ENCODE data around the gene PTGES2.
A peak's percentile ranks its signal among the peaks of the same experiment; 100 is the strongest.
"Not testable (repeated sequence)": the region's sequence is repeated elsewhere in the genome, so short reads cannot be mapped to it uniquely, and the experiment has no call there.

The PTGES2 gene

GRCh38 chr9:128118472-128118857 is 9.1 kb downstream of the PTGES2 start:
- no peak for DNase-seq

DNA sequence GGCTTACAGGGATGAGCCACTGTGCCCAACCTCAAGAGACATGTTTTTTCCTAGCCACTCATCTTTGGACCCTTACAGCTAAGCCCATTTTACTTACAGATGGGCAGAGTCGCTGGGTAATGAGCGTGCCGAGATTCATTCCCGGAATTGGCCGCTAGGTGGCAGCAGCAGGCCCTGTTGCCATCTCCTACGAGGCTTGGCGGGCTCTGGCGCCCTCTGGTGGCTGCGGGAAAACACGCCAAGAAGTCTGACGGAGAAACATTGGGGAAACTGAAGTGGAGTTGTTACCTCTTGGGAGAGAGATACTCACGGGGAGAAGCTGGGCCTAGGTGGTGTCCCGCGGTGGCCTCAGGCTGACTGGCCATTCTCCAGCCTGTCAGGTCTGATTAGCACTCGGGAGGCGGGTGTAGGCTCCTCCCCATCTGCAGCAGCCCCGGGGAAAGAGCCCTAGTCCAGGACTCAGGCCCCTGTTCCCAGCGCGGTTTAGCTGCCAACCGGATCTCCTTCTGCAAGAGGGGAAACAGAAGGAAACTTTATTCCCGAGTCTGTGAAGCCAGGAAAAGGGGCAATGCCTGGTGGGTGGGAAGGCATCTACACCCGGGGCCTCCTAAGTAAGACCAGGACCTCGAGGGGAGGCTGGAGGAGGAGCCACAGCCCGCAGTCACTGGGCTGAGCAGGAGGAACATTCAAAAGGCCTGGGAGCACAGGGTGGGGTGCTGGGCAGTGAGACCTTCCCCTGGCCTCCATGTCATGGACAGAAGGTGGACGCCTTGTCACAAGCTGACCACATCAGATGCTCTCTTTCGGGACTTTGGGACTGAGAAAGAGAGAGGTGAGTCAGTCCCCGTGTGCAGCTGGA is 9.7 kb downstream of the PTGES2 start:
- DNase-seq: peak; percentile 96

DNA sequence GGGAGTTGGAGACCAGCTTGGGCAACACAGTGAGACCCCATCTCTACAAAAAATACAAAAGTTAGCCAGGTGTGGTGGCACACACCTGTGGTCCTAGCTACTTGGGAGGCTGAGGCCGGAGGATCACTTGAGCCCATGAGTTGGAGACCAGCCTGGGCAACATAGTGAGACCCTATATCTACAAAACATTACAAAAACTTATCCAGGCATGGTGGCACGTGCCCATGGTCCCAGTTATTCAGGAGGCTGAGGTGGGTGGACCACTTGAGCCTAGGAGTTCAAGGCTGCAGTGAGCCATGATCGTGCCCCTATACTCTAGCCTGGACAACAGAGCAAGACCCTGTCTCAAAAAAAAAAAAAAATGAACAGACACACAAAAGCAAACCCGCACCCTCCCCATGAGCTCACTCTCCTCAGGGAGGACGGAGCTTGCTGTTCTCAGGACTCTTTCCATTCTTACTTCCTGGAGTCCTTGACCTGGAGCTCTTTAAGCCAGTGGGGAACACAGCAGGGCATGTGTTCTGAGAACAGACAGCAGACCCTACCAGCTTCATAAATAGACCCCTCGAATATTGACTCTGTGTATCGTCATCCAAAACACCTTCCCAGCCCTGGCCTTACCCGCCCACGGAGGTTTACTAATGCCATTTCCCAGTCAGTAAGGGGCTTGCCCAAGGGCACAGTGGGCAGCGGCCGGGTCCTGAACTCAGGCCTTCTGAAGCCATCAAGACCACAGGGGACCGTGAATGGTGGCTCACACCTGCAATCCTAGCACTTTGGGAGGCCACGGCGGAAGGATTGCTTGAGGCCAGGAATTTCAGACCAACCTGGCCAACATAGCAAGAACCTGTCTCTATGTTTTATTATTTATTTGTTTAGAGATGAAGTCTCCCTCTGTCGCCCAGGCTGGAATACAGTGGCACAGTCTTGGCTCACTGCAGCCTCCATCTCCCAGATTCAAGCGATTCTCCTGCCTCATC is 11.1 kb downstream of the PTGES2 start:
- no peak for DNase-seq

GRCh38 chr9:128115187-128116103 is 12.1 kb downstream of the PTGES2 start:
- no peak for DNase-seq

GRCh38 chr9:128114326-128115186 is 13.0 kb downstream of the PTGES2 start:
- DNase-seq: no peak

DNA sequence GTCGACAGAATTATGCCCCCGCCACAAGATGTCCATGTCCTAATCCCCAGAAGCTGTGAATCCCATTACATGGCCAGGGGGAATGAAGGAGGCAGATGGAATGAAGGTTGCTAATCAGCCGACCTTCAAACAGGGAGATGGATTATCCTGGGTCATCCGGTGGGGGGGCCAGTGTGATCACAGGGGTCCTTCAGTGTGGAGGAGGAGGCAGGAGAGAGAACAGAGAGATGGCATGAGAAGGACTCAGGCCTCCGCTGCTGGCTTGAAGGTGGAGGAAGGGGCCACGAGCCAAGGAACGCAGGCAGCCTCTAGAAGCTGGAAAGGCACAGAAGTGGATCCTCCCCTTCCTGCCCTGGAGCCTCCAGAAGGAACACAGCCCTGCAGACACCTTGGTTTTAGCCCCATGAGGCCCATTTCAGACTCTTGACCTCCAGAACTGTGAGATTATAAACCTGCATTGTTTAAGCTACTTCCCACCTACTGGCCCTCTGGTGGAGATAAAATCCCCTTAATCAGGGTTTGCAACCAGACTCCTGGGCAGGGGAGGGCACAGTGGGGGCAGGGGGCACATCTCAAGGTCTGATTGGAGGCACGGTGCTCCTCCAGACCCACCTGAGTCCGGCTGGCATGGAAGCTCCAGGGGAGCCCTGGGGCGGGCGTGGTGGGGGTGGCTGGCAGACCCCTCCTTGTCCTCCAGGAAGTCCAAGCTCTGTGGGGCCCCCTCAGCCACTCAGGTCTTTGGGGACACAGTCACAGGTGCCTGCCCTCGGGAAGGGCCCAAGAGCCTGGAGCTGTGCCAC is 13.8 kb downstream of the PTGES2 start:
- DNase-seq: no peak

DNA sequence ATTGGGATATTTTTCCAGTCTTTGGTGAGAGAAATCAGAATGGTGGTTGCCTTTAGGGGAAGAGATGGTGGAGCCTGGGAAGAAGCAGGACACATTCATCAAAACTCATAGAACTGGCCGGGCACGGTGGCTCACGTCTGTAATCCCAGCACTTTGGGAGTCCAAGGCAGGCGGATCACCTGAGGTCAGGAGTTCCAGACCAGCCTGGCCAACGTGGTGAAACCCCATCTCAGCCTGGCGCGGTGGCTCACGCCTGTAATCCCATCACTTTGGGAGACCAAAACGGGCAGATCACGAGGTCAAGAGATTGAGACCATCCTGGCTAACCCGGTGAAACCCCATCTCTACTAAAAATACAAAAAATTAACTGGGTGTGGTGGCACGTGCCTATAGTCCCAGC is 15.8 kb downstream of the PTGES2 start:
- DNase-seq: not testable (repeated sequence)

GRCh38 chr9:128109050-128109709 is 18.3 kb downstream of the PTGES2 start:
- DNase-seq: no peak

DNA sequence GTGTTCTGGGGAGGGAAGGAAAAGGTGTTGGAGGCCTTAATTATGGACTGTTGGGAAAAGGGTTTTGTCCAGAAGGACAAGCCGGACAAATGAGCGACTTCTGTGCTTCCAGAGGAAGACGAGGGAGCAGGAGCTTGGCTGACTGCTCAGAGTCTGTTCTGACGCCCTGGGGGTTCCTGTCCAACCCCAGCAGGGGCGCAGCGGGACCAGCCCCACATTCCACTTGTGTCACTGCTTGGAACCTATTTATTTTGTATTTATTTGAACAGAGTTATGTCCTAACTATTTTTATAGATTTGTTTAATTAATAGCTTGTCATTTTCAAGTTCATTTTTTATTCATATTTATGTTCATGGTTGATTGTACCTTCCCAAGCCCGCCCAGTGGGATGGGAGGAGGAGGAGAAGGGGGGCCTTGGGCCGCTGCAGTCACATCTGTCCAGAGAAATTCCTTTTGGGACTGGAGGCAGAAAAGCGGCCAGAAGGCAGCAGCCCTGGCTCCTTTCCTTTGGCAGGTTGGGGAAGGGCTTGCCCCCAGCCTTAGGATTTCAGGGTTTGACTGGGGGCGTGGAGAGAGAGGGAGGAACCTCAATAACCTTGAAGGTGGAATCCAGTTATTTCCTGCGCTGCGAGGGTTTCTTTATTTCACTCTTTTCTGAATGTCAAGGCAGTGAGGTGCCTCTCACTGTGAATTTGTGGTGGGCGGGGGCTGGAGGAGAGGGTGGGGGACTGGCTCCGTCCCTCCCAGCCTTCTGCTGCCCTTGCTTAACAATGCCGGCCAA is 19.1 kb downstream of the PTGES2 start:
- no peak for DNase-seq

DNA sequence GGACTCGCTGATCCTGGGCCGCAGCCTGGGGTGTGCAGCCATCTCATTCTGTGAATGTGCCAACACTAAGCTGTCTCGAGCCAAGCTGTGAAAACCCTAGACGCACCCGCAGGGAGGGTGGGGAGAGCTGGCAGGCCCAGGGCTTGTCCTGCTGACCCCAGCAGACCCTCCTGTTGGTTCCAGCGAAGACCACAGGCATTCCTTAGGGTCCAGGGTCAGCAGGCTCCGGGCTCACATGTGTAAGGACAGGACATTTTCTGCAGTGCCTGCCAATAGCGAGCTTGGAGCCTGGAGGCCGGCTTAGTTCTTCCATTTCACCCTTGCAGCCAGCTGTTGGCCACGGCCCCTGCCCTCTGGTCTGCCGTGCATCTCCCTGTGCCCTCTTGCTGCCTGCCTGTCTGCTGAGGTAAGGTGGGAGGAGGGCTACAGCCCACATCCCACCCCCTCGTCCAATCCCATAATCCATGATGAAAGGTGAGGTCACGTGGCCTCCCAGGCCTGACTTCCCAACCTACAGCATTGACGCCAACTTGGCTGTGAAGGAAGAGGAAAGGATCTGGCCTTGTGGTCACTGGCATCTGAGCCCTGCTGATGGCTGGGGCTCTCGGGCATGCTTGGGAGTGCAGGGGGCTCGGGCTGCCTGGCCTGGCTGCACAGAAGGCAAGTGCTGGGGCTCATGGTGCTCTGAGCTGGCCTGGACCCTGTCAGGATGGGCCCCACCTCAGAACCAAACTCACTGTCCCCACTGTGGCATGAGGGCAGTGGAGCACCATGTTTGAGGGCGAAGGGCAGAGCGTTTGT is 19.9 kb downstream of the PTGES2 start:
- DNase-seq: no peak

DNA sequence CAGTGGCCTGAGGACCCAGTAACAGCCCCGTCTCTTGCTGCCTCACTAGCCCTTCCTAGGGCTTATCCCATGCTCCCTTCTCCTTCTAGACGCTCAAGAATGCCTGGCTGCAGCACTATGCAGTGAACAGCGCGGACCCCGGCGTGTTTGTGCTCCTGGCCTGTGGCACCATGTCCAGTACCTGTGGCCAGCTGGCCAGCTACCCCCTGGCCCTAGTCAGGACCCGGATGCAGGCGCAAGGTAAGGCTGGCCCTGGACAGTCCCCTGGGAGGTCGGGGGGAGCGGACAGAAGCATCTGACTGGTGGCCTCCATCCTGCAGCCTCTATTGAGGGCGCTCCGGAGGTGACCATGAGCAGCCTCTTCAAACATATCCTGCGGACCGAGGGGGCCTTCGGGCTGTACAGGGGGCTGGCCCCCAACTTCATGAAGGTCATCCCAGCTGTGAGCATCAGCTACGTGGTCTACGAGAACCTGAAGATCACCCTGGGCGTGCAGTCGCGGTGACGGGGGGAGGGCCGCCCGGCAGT is 20.5 kb downstream of the PTGES2 start:
- no peak for DNase-seq

- no peak for DNase-seq
Measured at GRCh38 chr9:128106181-128106939, 21.2 kb downstream of the PTGES2 start.

GRCh38 chr9:128105538-128106175 is 21.9 kb downstream of the PTGES2 start:
- no peak for DNase-seq

DNA sequence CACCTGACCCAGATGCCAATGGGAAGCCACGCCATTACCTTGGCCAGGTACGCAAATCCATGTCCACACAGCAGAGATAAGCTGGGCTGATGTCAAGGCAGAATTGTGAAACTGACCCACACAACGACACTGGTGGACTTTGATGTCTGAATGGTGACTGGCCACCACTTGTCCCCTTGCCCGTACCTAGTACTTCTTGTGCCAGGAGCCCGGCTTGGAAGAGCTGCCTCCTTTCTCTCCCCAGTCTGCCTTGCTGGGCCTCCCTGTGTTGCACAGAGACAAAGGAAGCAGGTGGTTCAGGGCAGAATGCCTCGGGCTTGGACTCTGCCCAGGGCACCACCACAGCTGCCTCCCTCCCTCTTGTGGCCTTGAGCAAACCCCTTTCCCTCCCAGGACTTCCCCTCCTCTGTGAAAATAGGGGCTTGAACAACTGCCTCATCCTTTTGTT is 23.3 kb downstream of the PTGES2 start:
- no peak for DNase-seq

DNA sequence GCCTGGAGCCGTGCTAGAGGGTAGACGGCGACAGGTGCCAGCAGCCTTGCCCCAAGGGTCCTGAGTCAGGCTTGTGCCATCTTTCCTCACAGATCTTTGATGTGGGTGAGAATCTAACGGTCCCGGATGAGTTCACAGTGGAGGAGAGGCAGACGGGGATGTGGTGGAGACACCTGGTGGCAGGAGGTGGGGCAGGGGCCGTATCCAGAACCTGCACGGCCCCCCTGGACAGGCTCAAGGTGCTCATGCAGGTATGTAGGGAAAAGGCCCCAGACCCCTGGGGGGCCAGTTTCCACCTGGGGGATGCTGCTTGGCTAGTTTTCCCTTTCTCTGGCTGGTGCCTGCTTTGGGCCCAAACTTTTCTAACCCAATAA is 24.0 kb downstream of the PTGES2 start:
- no peak for DNase-seq

GRCh38 chr9:128102861-128103588 is 24.5 kb downstream of the PTGES2 start:
- DNase-seq: no peak

All from RPMI8226 (cell line).